HG02759 (cell line): Measurements from ENCODE around the gene UVSSA.

Experiments used
- ATAC-seq: cut with Tn5 transposase; IDR thresholded peaks from one replicate; pipeline ENCODE4 v1.9.1; 2021; ENCODE audit warnings: mild to moderate bottlenecking, moderate library complexity; ENCODE audit not compliant: unreplicated experiment

The UVSSA gene

GRCh38 chr4:1348014-1348513 lies 1.1 kb downstream of the UVSSA start:
- no peak for ATAC-seq

GRCh38 chr4:1348746-1349145 lies 1.7 kb downstream of the UVSSA start:
- ATAC-seq: no peak

GRCh38 chr4:1349359-1350168 lies 2.6 kb downstream of the UVSSA start:
- no peak for ATAC-seq

- ATAC-seq: no peak
These were observed 3.1 kb downstream of the UVSSA start for GRCh38 chr4:1350169-1350520.

- ATAC-seq: no peak
These were observed 5.0 kb downstream of the UVSSA start for GRCh38 chr4:1351854-1352566.

- ATAC-seq: no peak
These were observed 5.5 kb downstream of the UVSSA start for GRCh38 chr4:1352567-1352900.

GRCh38 chr4:1353186-1354055 lies 6.4 kb downstream of the UVSSA start:
- ATAC-seq: no peak

- no peak for ATAC-seq
These were observed 7.4 kb downstream of the UVSSA start for GRCh38 chr4:1354136-1354982.

- ATAC-seq: no peak
These were observed 7.9 kb downstream of the UVSSA start for GRCh38 chr4:1354983-1355275.

GRCh38 chr4:1355378-1355777 lies 8.4 kb downstream of the UVSSA start:
- ATAC-seq: no peak

- no peak for ATAC-seq
These were observed 9.4 kb downstream of the UVSSA start for GRCh38 chr4:1356181-1356998.

- ATAC-seq: no peak
These were observed 10.6 kb downstream of the UVSSA start for GRCh38 chr4:1357356-1358248.

GRCh38 chr4:1358421-1359143 lies 11.6 kb downstream of the UVSSA start:
- no peak for ATAC-seq

- no peak for ATAC-seq
These were observed 12.1 kb downstream of the UVSSA start for GRCh38 chr4:1359144-1359501.

GRCh38 chr4:1359976-1360375 lies 13.0 kb downstream of the UVSSA start:
- no peak for ATAC-seq

GRCh38 chr4:1360423-1361283 lies 13.6 kb downstream of the UVSSA start:
- no peak for ATAC-seq

- ATAC-seq: no peak
These were observed 14.4 kb downstream of the UVSSA start for GRCh38 chr4:1361431-1361830.
